ENCODE results near the gene RDH5.
A peak's percentile ranks its signal among the peaks of the same experiment; 100 is the strongest.

RDH5 gene

DNA sequence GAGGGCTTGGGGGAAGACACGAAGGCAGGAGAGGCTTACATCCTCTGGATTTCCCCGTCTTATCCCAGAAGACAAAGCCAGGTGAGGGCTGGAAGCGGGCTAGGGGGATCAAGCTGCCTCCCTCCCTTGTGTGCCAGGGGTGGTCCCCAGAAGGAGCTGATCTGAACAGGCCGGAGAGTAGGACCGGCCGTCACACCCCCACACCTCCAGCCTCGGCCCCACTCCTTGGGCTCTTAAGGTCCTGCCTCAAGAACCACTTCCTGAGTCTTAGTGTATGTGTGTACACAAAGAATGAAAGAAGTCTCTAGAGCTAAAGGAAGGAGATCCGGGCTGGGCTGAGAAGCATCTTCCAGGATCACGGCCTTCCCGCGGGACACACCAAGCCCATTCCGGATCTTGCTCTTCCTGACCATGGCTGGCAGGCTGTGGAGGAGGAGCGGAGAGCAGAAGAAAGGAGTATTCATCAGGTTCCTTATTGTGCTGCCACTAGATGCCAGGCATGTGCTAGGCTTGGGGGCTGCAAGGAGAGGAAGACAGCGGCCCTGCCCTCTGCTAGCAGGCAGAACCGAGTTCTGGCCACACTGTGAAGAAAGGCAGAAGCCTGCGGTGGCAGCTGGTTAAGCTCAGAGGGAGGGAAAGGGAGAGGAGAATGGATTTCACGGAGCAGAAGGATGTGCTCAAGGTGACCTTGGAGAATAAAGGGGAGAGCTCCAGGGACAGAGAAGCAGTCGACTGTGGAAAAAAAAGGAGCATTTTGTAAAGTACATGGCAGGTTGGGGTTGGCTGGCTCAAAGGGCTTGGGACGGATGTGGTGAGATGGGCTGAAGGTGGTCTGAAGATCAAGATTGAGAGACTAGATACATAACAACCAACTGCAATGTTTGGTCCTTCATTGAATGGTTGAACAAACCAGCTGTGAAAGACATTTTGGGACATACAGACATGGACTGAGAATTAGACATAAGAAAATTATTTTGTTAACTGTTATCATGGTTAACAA, 9.9 kb downstream of the RDH5 start:
- FAIRE-seq = no peak

DNA sequence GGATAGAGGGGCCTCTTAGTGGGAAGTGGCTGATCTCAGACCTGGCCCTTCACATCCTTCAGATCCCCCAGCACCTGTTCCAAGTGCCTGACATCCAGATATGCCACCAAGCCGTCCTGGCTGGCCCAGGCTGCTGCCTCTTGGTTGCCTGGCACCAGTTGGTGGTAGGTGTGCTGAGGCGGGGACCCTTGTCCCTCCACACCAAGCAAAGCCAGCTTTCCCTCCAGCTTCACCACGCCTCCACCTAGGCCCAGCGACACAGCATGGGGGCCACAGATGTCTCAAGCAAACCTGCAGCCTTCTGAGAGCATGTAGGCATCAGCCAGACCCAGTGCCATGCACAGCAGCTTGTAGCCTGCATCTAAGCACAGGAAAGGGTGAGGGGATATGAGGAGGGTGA, 12.1 kb downstream of the RDH5 start:
- no peak for FAIRE-seq

DNA sequence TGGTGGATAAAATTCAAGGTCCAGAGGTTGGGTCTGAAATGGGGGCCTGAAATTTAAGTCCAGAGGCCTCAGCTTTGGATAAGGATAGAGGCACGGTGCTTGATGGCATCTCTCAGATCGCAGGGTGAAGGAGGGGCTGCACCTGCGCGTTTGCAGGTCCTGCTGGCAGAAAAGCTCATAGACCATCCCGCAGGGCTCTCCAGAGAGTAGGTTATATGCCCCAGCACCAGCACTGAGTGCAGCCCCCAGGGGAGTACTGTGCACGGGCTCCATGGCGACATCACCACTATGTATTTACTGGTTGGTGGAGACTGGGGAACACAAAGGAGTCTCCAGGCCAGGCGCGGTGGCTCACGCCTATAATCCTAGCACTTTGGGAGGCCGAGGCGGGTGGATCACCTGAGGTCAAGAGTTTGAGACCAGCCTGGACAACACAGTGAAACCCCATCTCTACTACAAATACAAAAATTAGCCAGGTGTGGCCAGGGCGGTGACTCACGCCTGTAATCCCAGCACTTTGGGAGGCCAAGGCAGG, 12.9 kb downstream of the RDH5 start:
- FAIRE-seq = no peak

DNA sequence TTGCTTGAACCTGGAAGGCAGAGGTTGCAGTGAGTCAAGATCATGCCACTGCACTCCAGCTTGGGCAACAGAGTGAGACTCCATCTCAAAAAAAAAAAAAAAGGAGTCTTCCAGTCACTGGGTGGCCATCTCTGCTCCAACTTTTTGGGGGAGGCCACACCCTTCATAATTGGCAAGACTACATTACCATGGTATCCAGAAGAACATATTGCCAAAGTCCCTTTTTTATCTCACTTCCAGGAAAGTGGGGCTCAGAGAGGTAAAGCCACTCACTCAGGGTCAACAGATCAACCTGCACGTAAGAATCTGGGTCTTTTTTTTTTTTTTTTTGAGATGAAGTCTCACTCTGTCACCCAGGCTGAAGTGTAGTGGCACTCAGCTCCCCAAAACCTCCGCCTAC, 13.7 kb downstream of the RDH5 start:
- FAIRE-seq = no peak

DNA sequence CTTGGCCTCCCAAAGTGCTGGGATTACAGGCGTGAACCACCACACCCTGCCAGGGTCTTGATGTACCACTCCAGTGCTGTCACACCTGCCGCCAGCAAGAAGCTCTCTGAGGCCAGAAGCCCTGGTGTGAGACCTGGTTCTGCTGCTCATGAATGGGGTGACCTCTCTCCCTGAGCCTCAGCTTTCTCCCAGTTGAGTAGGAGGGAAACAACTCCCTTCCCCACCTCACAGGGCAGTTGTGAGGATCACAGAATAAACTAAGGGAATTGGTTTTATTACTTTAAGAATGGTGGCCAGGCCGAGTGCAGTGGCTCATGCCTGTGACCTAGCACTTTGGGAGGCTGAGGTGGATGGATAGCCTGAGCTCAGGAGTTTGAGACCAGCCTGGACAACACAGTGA, 14.4 kb downstream of the RDH5 start:
- no peak for FAIRE-seq

DNA sequence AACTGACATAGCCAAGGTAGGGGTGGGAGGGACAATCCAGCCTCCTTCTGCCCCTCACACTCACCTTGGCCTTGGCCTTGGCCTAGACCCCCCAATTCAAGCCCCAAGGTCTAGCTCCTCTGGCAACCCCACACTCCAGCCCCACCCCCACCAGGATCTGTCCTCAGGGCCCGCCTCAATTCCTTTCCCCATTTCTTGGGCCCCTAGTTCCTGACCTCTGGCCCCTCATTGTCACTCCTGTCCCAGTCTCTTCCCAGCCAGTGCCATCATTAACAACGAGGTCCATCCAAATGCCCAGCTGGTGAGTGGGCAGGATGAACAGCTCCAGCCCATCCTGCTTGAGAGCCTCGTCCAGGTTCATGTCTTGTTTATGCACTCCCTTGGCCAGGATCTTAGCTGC, 15.9 kb downstream of the RDH5 start:
- no peak for FAIRE-seq

DNA sequence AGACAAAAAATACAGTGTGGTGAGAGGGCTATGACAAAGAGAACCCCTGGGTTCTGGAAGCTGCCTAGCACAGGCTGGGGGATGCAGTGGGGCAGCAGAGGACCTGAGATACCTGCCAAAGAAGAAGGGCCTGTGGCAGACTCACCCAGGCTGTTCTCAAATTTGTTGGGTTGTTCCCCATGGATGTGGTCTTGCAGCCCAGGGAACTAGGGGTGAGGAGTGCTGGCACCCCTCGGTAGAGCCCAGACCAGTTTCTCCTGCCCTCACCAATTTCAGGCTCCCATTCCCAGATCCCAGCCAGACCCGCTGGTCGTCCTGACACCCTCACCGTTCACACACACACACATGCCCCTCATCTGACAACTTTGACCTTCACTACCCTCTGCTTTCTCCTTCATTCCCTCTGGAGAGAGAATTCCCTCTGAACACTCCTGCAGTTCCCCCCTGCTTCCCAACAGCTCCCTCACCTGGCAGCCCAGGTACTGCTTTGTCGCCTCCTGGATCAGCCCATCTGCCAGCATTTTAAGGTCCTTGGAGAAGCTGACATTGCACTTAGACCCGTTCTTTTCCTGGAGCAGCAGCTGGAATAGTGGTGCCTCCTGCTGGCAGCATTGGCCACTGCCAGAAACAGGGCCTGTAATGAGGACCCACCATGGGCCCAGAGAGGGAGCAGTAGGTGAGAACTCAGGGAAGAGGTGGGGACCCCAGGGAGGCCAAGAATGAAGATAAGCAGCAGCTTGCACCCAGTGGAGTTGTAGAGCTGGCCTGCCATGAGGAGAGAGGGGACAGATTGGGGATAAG, 16.8 kb downstream of the RDH5 start:
- peak; percentile 13 for FAIRE-seq

DNA sequence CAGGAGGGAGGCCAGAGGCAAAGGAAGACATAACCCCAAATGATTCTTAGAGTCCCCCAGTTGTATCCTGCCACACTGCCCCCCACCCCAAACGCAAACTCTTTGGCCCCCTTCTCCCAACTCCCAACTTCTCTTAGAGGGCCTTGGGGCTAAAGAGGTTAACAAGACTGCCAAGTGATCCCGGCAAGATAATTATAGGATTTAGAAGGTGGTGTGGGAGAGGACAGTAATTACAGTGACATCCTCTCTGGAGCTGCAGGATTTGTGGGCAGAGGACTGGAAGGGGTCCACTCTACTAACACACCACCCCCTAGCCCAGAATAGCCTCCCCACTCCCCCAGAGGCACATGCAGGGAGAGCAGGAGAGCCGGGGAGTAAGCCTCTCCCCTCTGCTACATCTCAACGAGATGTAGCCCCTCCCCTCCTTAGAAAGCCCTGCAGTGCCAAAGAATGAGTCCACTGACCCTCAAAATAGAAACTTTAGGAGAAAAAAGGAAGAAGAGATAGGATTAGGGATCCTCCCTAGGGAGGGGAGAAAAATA, 17.5 kb downstream of the RDH5 start:
- FAIRE-seq = no peak

DNA sequence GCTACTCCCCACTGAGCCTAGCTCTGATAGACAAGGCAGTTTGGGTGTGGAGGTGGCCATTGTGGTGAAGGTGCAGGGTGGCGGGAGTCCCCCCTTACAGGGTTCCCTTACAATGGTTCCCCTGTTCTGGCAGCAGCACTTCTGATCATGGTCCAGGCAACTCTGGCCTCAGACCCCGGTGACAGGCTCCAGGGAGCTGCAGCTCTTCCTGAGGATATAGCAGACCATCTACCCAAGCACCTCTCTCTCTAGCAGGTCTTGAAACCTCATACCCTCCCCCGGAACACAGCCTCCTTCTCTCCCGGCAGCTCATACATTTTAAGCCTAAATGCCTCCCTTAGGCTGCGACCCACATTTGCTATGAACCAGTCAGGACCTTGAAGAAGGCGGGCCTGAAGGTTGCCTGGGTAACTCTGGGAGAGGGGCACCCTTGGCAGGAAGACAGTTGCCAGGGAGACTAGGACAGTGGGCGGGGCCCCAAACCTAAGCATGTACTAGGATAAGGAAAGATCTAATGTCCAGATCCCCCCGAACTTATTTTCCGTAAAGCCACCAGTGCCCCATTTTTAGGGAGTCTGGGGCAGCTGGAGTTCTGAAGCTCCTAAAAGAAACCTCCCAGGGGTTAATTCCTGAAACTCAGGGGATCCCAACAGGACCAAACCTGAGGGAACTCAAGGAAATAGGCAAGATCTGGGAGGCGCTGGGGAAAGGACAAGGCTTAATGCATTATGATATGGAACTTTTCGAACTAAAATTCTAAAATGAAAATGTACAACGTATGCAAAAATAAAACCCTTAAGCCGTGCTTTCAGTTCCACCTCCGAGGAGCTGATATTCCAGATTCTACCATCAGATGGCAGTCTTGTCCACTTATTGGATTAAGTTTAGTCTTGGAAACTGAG, 18.2 kb downstream of the RDH5 start:
- FAIRE-seq = peak; percentile 96

DNA sequence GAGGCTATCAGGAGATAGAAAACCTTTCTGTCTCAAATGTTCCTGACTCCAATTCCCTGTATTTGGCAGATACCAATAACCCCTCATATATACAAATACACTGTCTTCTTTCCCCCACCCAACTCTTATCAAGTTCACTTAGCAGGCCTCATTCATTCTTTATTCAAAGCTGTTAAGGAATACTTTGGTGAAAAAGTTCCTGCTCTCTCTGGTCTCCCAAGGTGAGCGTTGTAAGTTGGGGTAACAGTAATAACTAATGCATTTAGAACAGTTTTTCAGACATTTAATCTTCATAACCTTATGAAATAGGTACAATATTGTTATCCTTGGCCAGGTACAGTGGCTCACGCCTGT, 18.8 kb downstream of the RDH5 start:
- FAIRE-seq = no peak

DNA sequence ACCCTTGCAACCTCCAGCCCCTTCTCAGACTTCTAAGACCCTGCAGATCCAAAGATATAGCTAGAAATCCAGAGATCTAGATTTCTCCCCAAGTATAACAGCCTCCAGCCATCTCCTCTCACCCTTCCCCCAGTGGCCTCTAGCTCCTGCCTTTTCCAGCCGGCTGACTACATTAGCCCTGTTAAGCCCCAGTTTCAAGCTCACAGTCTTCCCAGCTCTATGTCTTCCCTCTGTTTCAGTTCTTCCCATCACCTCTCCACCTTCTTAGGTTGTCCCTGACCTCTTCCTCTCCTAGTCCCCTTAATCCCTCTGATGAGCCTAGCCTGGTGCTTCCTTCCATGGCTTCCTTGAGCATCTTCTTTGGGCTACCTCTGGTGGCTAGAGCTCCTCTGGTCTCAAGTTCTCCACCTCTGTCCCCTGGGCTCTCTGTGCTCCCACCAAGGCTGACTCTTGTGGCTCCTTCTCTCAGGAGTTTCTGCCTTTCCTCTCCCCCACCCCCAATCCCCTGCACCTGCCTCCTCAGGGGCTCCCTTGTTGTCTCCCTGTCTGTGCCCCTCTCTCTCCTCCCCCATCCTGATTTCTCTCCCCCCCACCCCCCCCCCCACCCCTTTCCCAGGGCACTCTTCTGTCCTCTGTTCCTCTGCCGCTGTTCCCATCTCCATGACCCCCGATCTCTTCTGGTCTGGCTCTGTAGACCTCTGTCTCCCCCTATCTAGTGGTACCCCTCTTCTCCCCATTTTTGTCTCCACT, 21.9 kb downstream of the RDH5 start:
- FAIRE-seq = no peak

DNA sequence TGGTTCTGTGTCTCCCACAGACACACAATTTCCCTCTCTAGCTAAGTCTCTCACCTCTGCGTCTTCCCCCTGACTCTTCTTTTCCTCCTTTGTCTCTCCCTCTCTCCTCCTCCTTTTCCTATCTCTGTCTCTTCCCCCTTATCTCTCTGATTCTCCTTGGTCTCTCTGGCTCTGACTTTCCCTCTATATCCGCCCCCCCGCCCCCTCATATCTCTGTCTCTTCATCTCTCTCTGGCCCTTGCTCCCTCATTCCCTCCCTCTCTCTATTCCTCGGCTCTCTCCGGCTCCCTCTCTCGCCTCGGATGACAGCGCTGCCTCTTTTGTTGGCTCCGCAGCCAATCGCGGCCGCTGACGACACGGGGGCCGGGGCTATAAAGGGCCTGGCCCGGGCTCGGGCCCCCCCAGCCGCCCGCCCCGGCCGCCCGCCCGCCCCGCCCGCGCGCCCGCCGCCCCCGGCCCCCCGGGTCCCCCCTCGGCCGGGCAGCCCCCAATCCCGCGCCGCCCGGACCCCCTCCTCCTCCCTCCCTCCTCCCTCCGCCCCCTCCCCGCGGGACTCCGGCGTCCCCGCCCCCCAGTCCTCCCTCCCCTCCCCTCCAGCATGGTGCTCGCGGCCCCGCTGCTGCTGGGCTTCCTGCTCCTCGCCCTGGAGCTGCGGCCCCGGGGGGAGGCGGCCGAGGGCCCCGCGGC, 22.7 kb downstream of the RDH5 start, which contains the start of gene GDF11:
GDF11 (plus strand) TSS at position 404 of the 687 bp plus-strand sequence; CDS start at position 599, 195 bp downstream.
- no peak for FAIRE-seq

DNA sequence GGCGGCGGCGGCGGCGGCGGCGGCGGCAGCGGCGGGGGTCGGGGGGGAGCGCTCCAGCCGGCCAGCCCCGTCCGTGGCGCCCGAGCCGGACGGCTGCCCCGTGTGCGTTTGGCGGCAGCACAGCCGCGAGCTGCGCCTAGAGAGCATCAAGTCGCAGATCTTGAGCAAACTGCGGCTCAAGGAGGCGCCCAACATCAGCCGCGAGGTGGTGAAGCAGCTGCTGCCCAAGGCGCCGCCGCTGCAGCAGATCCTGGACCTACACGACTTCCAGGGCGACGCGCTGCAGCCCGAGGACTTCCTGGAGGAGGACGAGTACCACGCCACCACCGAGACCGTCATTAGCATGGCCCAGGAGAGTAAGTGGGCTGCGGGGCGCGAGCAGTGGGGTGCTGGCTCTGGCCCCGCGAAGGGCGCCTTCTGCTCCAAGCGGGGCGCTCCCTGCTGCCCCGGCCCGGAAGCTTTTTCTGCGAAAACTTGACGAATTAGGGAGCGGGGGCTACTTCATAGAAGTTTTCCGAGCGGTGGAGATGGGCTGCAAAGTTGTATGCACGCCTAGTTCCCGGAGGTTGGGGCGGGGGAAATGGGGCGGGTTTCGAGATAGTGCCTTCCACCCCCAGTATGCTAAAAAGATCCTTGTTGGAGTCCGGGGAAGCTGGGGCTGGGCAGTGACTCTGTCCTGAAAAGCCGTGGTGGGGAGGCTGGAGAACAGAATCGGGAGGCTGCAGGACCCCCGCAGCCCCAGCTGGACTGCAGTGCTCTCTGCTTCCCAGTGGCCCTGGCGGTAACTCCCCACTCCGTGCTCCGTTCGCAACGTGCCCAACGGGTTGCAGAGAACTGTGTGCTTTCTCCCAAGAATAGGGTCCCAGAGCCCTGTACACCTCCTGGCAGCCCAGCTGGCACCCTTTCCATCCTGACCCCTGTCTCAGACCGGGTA, 23.5 kb downstream of the RDH5 start:
- no peak for FAIRE-seq

DNA sequence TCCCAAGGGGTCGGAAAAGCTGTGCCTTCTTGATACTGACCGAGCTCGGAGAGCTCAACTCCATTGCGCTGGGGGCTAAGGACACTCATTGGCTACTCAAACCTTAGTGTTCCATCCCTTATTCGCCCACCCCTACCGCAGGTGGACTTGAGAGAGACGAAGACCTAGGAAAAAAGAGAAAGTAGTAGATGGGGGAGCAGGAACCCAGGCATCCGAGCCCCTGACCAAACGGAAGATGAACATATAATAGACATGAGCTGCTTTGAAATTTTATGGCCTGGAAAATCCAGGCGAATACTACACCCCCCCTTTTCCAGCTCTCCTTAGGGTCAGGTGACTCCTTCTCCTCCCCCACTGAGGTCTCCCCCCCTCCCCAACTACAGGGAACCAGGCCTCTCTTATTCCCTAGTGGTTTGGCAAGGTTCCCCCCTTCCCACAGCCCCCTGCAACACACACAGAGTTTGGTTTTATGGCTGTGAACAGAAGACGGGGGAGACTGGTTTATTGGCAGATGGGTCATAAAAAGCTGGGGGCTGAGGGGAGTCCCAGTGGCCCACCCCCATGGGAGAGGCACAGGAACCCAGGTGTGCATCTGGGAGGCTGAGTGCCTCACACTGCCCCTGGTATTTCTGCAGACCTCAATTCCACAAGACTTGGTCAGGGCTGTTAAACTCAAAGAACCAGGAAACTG, 24.3 kb downstream of the RDH5 start:
- FAIRE-seq = no peak

DNA sequence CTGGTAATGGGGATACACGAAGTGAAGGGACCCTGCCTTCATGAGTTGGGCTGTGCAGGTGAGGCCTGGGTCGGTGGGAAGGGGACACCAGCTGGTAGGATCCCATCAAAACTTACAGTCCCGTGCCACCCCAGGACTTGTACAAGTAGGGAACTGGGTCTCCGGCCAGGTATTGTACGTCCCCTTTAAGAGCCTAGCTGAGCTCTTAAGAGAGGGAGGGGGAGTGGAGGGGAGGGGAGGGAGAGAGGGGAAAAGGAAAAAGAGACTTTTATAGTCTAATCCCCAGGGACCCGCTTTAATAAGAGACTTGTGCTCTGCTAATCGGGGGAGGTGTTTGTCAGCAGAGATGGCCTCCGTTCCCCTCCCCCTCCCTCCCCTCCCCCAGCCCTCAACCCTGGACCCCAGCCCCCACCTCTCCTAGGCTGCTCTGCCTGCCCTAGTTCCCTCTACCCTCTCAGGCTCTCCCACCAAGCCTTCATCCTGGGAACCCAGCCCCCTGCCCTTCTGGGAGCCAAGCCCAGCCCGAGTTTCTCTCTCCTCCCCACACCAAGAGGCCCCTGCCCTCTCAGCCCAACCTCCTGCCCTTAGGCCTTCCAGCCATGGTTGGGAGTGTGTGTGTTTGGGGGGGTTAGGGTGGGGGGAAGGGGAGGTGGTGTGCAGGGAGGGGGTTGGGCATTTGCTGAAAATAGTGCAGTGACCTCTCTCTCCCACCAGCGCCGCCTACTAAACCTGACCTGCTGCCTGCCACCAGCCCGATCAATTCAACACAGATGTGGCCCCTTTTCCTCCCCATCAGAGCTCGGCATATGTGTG, 25.4 kb downstream of the RDH5 start:
- no peak for FAIRE-seq

DNA sequence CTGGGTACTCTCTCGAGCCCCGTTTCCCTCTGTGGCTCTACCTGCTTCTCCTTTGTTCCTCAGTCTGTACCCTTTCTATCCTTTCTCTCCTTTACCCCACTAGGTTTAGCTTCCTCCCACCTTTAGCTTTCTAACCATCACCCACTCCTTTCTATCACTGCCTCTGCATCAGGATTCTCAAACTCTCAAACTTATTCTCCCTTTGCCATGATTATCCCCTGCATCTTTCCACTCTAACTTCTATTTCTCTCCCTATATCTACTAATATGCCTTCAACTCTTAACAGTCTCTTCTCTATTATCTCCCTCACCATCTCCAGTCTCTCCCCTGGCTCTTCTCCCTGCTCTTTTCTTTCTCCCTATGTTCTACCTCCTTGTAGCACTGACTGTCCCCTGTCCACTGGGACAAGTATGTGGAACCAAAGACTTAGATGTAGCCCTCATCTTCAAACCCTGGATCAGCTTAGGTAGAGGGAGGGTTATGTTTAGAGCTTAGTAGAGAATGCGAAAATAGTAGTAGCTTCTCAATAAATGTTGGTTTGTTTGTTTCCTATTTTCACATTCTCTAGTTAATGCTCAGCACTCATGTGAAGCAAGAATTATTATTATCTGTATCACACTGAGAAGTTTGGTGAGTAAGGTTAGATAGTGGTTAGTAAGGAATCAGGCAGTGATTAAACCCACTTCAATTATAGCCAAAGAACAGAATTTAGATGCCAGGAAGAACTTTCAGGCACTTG, 26.1 kb downstream of the RDH5 start:
- FAIRE-seq = no peak

DNA sequence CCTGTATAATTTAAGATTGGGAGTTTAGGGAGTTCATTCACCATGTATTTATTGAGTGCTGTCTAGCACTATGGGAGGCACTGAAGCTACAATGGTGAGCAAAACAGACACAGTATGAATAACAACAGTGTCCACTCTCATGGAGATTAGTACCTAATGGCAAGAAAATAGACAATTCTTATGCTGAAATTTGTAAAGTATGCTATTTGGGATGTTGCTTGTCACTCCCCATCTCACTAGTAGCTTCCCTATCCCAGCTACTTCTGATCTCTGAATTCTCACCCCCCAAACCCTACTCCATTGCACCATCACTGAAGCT, 26.7 kb downstream of the RDH5 start:
- FAIRE-seq = no peak

All from islet of Langerhans (tissue), 1 donor.